Muscle of leg (tissue), 11 donors: Measurements from ENCODE around the gene C1orf105. TPM values are rescaled to one million over a fixed set of nuclear protein-coding genes. Genes with fewer than 3 reads are reported as not detected.

Experiments used
- DNase-seq: peaks from one replicate; pipeline ENCODE4 v3.0.0; 2013
- H3K27ac ChIP-seq: one replicate; pipeline ENCODE4 v1.5.1; 2013; ENCODE audit warnings: mild to moderate bottlenecking, low read length, control low read depth
- H3K27me3 ChIP-seq: one replicate; pipeline ENCODE4 v1.6.1; 2013; ENCODE audit warnings: low read length; ENCODE audit not compliant: control insufficient read depth, insufficient read depth
- H3K36me3 ChIP-seq: one replicate; pipeline ENCODE4 v1.6.1; 2013; ENCODE audit warnings: low read length; ENCODE audit not compliant: control insufficient read depth, insufficient read depth
- H3K4me1 ChIP-seq: one replicate; pipeline ENCODE4 v1.6.1; 2013; ENCODE audit warnings: low read length; ENCODE audit not compliant: control insufficient read depth, insufficient read depth
- H3K4me3 ChIP-seq: one replicate; pipeline ENCODE4 v1.5.1; 2013; ENCODE audit warnings: low read length, control low read depth
- H3K9me3 ChIP-seq: replicated peaks from 2 replicates; pipeline ENCODE4 v1.6.1; 2013; ENCODE audit warnings: low read depth, low read length; ENCODE audit not compliant: control insufficient read depth
- WGBS: methylation state at CpG from one replicate; pipeline ENCODE4 v1.1.5; 2013; ENCODE audit warnings: missing lambda C conversion rate; ENCODE audit not compliant: insufficient coverage; 5-methylcytosine and 5-hydroxymethylcytosine counted together
- polyA plus RNA-seq, 8 donors: library from polyadenylated mRNA; unstranded; fragments of 120-200 nt; gene quantifications; one replicate each; pipeline versions ENCODE4 v1.2.1 to v1.2.3, GENCODE V29; 2013; ENCODE audit warnings: inconsistent platforms in 1 of 8, low replicate concordance in 1 of 8; ENCODE audit not compliant: insufficient read length in 8 of 8, insufficient read depth in 1 of 8
- total RNA-seq: library from RNA; stranded (reverse); fragments of 120-200 nt; gene quantifications from one replicate; pipeline ENCODE4 v1.2.4, GENCODE V29; 2013

Gene C1orf105
- total and polyA plus RNA-seq, 9 donors, result 85.2 to 174 (median 99.6) TPM

GRCh38 chr1:172393354-172393753 is 27.1 kb upstream of the C1orf105 start:
- Histone ChIP-seq H3K9me3 (no peaks in the 10 kb centered on the region), H3K27ac (no peak overlapping the region), H3K4me3 (no peak overlapping the region), H3K4me1 (peaks cover 15% of the 10 kb centered on the region), H3K36me3 (no peaks in the 10 kb centered on the region), H3K27me3 (no peaks in the 10 kb centered on the region)
- 83% methylated on average over 4 of the region's 5 CpGs for whole genome bisulfite sequencing
- DNase-seq, result peak; percentile 67

DNA sequence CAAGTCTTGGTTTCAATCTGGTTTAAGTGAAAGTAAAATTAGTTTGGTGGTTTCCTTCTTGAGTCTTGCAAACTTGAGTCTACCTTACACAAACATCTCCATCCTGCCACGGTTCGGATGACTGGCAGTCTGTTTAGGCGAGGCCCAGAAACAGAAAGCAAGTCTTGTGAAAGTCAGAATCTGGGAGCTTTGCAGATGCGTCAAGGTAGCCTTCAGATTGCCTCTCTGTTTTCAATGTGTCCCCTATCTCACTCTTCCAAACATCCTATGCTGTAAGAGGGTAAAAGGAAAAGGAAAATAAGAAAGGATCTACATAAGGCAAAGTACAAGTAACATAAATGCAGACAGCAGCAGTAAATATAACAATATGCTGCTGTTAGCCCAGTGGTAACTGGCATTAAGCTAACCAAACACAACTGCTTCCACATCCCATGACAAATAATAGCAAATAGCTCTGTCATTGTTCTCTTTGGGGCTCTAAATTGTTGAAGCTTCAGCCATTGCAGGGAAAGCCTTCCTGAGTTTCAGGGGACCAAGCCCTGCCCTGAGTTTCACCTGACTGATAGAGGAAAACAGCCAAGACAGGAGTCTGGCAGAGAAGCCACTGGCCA is 26.2 kb upstream of the C1orf105 start:
- 80% methylated on average over 2 of the region's 4 CpGs for WGBS
- DNase-seq, result no peak
- H3K4me1 ChIP-seq, result peaks cover 16% of the 10 kb centered on the region
- H3K9me3 ChIP-seq, result no peaks in the 10 kb centered on the region
- no peaks in the 10 kb centered on the region for H3K27me3 ChIP-seq
- no peaks in the 10 kb centered on the region for H3K36me3 ChIP-seq
- H3K4me3 ChIP-seq, result no peak overlapping the region
- peak overlapping the region; percentile 31 for H3K27ac ChIP-seq

DNA sequence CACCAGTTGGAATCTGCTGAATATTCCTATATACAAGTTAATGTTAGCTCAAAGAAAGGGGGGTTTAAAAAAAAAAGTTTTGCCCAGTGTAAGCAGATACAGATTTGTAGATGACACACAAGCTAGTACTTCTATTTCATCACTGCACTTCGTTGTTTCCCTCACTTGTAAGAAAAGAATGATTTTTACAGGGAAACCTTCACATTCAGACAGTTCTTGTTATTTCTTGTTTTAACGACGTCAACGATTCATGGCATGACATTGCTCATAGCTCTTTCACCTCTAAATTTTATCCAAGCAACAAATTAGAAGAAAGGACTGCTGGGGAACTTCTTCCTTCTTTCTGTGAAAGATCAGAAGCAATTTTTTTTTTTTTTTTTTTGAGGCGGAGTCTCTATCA is 25.7 kb upstream of the C1orf105 start:
- H3K36me3 ChIP-seq, result no peaks in the 10 kb centered on the region
- peak overlapping the region; percentile 31 for H3K27ac ChIP-seq
- no peaks in the 10 kb centered on the region for H3K9me3 ChIP-seq
- no peaks in the 10 kb centered on the region for H3K27me3 ChIP-seq
- no peak overlapping the region for H3K4me3 ChIP-seq
- whole genome bisulfite sequencing, result no CpG with 5 or more reads among the region's 5 CpGs
- H3K4me1 ChIP-seq, result peaks cover 17% of the 10 kb centered on the region
- DNase-seq, result no peak

GRCh38 chr1:172395576-172395975 is 24.9 kb upstream of the C1orf105 start:
- no peak overlapping the region for H3K27ac ChIP-seq
- no peak for DNase-seq

DNA sequence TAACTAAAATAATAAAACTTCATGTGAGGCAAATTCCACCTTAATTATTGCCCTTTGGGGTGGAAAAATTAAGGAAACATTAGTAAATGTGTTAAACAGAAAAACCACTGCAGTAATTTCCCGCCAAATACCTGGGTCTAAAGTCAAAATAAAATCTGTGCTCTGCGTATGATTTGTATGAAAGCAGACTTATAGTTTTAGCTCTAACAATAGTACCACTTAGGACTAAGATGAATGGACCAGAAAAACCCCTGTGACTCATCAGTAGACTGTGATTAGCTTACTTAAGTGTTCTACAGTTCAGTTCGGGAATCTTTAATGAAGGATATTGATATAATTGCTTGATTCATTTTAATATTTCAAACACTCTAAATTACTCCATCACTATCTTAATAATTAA is 23.3 kb upstream of the C1orf105 start:
- H3K36me3 ChIP-seq, result no peaks in the 10 kb centered on the region
- H3K27me3 ChIP-seq, result no peaks in the 10 kb centered on the region
- no peak overlapping the region for H3K4me3 ChIP-seq
- peak overlapping the region; percentile 88 for H3K27ac ChIP-seq
- DNase-seq, result no peak
- H3K4me1 ChIP-seq, result peaks cover 10% of the 10 kb centered on the region
- no peaks in the 10 kb centered on the region for H3K9me3 ChIP-seq
- WGBS, result no CpG with 5 or more reads among the region's 3 CpGs

More at GRCh38 chr1:172395576-172395975, 24.9 kb upstream of the C1orf105 start:
- H3K27me3 ChIP-seq, result no peaks in the 10 kb centered on the region
- no peak overlapping the region for H3K4me3 ChIP-seq
- no peaks in the 10 kb centered on the region for H3K36me3 ChIP-seq
- WGBS, result no CpG with 5 or more reads among the region's 3 CpGs
- no peaks in the 10 kb centered on the region for H3K9me3 ChIP-seq
- peaks cover 16% of the 10 kb centered on the region for H3K4me1 ChIP-seq

DNA sequence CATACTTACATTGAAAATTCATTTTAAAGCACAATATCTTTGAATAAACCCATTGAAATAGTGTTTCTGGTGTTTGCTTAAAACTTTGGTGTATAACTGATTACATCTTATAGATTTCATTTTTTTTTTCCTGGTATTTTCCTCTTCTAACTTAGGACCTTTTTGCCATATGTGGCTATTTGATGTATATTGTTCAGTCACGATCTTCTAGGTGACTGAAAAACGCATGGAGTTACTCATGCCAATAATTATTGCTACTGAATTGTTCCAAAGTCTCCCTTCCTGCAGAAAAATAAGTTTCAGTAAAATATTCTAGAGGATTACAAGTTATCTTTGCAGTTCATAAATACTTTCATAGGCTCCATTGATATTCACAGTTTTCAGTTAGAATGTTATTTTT is 22.9 kb upstream of the C1orf105 start:
- Histone ChIP-seq H3K27ac (peak overlapping the region; percentile 88), H3K9me3 (no peaks in the 10 kb centered on the region)
- WGBS, result no CpG with 5 or more reads among the region's 2 CpGs

DNA sequence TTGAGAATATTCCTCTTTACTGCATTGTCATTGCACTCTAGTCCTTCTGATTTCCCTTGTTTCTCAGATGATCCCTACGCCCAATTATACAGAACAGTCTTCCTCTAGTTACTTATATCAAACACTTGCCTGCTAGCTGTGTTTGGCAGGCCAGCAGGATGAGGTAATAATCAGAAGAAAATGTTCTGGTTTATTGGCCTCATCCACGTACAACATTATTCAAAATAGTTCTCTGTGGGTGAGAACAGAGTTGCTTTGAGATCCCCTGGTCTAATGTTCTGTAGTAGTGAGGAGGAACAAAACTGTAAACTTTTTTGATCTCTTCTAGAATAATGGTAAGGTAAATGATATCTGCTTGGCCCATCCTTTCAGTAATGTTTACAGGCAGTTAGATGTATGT is 22.3 kb upstream of the C1orf105 start:
- peaks cover 10% of the 10 kb centered on the region for H3K4me1 ChIP-seq
- H3K27me3 ChIP-seq, result no peaks in the 10 kb centered on the region
- peak; percentile 86 for DNase-seq
- no peaks in the 10 kb centered on the region for H3K36me3 ChIP-seq
- WGBS, result no CpG with 5 or more reads among the region's 2 CpGs
- no peak overlapping the region for H3K4me3 ChIP-seq
- H3K27ac ChIP-seq, result peak overlapping the region; percentile 88
- no peaks in the 10 kb centered on the region for H3K9me3 ChIP-seq

More for the DNA sequence above, 22.9 kb upstream of the C1orf105 start:
- H3K4me1 ChIP-seq, result peaks cover 10% of the 10 kb centered on the region
- no peaks in the 10 kb centered on the region for H3K36me3 ChIP-seq
- no peak overlapping the region for H3K4me3 ChIP-seq
- H3K27me3 ChIP-seq, result no peaks in the 10 kb centered on the region
- DNase-seq, result no peak

DNA sequence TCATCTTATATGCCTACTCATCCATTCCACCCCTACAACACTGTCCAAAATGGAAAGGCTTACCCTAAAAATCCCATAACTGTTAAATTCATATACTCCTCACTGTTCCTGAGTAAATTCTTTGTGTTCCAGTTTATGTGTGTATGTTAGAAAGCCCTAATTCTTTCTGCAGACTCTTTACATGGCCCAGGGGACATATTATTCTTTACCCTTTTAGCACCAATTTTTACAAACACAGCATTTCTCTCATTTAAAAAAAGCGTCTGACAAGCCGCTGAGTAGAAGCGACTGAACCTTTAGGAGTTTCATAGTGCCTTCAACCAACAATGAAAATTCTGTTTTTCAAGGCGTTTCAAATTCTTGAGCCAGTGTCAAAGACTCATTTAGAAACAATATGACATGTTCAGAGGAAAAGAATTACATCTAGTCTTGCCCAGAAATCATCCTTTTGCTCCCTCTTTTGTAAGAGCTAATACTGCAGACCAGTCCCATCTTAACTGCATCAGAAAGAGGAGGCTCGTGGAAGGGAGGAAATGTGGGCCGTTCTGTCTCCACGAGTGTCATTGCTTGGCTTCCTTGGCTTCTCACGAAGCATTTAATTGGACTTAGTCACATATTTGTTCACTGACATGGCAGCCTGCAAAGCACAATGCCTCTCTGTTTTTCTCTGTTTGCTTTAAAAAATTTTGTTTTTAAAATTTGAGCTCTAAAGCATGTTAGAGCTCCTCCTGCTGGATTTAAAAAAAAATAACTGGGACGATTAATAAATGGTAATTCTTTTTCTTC is 21.3 kb upstream of the C1orf105 start:
- DNase-seq, result peak; percentile 97
- Histone ChIP-seq H3K36me3 (no peaks in the 10 kb centered on the region), H3K27me3 (no peaks in the 10 kb centered on the region), H3K9me3 (no peaks in the 10 kb centered on the region), H3K4me3 (peak overlapping the region; percentile 4), H3K27ac (peak overlapping the region; percentile 88), H3K4me1 (peaks cover 9% of the 10 kb centered on the region)
- 0% methylated on average over 3 of the region's 9 CpGs for WGBS

DNA sequence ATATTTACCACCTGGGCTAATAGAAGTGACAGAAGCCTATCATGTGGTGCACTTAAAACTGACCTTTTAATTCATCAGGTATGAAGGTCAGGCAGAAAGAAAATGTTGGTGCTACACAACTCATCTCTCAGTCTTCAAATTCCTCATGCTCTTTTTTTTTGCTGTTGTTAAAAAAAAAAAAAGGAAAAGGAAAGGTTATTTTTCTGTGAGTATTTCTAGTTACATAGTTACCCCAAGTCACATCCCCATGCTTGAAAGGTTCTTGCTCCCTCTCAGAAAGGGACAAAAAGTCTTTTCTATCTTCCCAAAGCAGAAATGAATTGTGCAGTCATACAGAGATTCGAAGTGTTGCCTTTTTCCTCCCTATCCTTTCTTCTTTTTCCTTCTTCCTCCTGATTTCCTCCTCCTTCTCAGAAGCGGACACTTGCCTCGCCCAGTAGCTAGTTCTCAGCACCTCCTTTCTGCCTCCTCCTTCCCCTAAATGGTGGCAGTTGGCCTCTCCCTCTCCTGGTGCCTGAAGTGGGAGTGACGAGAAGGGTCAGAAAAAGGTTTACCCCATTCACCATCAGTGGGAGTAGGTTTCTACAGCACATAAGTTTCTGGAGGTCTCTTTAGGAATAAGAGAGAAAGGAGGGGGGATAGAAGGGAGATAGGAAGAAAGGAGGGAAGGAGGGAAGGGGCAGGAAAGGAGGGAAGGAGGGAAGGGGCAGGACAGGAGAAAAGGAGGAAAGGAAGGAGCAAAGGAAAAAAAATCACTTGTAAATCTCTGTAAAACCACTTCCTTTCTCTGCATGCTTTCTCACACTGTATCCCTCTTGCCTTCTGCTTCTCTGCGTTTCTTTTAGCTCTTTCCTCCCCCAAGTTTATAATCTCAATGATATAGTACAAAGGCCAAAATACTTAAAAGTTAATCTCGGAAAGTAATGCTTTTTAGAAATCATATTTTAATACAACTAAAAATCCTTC is 20.4 kb upstream of the C1orf105 start:
- H3K4me3 ChIP-seq, result no peak overlapping the region
- no peaks in the 10 kb centered on the region for H3K36me3 ChIP-seq
- DNase-seq, result peak; percentile 60
- peaks cover 6% of the 10 kb centered on the region for H3K4me1 ChIP-seq
- peak overlapping the region; percentile 88 for H3K27ac ChIP-seq
- no peaks in the 10 kb centered on the region for H3K9me3 ChIP-seq
- no peaks in the 10 kb centered on the region for H3K27me3 ChIP-seq
- no CpG with 5 or more reads among the region's 6 CpGs for WGBS

GRCh38 chr1:172400722-172401105 is 19.8 kb upstream of the C1orf105 start:
- no peaks in the 10 kb centered on the region for H3K9me3 ChIP-seq
- H3K4me3 ChIP-seq, result no peak overlapping the region
- H3K4me1 ChIP-seq, result peaks cover 6% of the 10 kb centered on the region
- H3K36me3 ChIP-seq, result no peaks in the 10 kb centered on the region
- no peaks in the 10 kb centered on the region for H3K27me3 ChIP-seq
- 14% methylated on average over 1 of the region's 1 CpG for WGBS
- H3K27ac ChIP-seq, result peak overlapping the region; percentile 88
- DNase-seq, result peak; percentile 94
